CD8-positive, alpha-beta memory T cell (primary cell): ENCODE measurements around the gene EYA2. TPM values are rescaled to one million over a fixed set of nuclear protein-coding genes. Genes with fewer than 3 reads are reported as not detected.

ENCODE experiments used
- CTCF ChIA-PET: fragments of 350-600 bp; sonication (Branson Sonifier 250); formaldehyde crosslinking; loops from one replicate; lab custom pipeline; 2021; ENCODE audit warnings: antibody characterized with exemption; lab: Charles Lee
- POLR2A ChIA-PET: fragments of 350-600 bp; sonication (Branson Sonifier 250); formaldehyde crosslinking; loops from one replicate; lab custom pipeline; 2021; ENCODE audit warnings: antibody characterized with exemption; lab: Charles Lee
- DNase-seq, 5 donors: peaks; one replicate each; pipeline versions ENCODE4 v3.0.0 to v3.0.0-alpha.2; 2020 to 2022; ENCODE audit warnings: mixed read lengths in 1 of 5
- H3K27ac ChIP-seq: one replicate; pipeline ENCODE4 v1.7.0; 2013; ENCODE audit warnings: low read depth, mild to moderate bottlenecking, low read length, moderate library complexity
- H3K27me3 ChIP-seq: 2 replicates; pipeline ENCODE4 v1.7.0; 2013; ENCODE audit warnings: low read length, mild to moderate bottlenecking; ENCODE audit not compliant: insufficient read depth, poor library complexity, severe bottlenecking
- H3K36me3 ChIP-seq: 2 replicates; pipeline ENCODE4 v1.7.0; 2013; ENCODE audit warnings: mild to moderate bottlenecking, low read length, moderate library complexity; ENCODE audit not compliant: insufficient read depth
- H3K4me1 ChIP-seq: 2 replicates; pipeline ENCODE4 v1.7.0; 2013; ENCODE audit warnings: mild to moderate bottlenecking, low read length, moderate library complexity; ENCODE audit not compliant: insufficient read depth
- H3K4me3 ChIP-seq: 2 replicates; pipeline ENCODE4 v1.7.0; 2013; ENCODE audit warnings: mild to moderate bottlenecking, low read length
- H3K9me3 ChIP-seq: 2 replicates; pipeline ENCODE4 v1.7.0; 2013; ENCODE audit warnings: mild to moderate bottlenecking, low read length
- H3K27ac Mint-ChIP-seq, 8 donors: one replicate each; pipeline ENCODE4 v1.8.0; 2020 to 2021; ENCODE audit warnings: mixed read lengths in 8 of 8, mild to moderate bottlenecking in 6 of 8, inconsistent platforms in 3 of 8, moderate library complexity in 3 of 8
- H3K27me3 Mint-ChIP-seq, 2 donors: one replicate each; pipeline ENCODE4 v1.8.0; 2020 to 2021; ENCODE audit warnings: mixed read lengths in 2 of 2, mild to moderate bottlenecking in 1 of 2, moderate library complexity in 1 of 2
- H3K36me3 Mint-ChIP-seq, 3 donors: one replicate each; pipeline ENCODE4 v1.8.0; 2020 to 2021; ENCODE audit warnings: mixed read lengths in 3 of 3, inconsistent platforms in 1 of 3, mild to moderate bottlenecking in 1 of 3
- H3K4me1 Mint-ChIP-seq, 3 donors: one replicate each; pipeline ENCODE4 v1.8.0; 2020 to 2021; ENCODE audit warnings: mixed read lengths in 3 of 3, inconsistent platforms in 1 of 3, mild to moderate bottlenecking in 1 of 3
- H3K4me3 Mint-ChIP-seq, 7 donors: one replicate each; pipeline ENCODE4 v1.8.0; 2020 to 2021; ENCODE audit warnings: mixed read lengths in 7 of 7, mild to moderate bottlenecking in 6 of 7, moderate library complexity in 4 of 7, inconsistent platforms in 2 of 7
- H3K9me3 Mint-ChIP-seq, 5 donors: one replicate each; pipeline ENCODE4 v1.8.0; 2020 to 2022; ENCODE audit warnings: mixed read lengths in 5 of 5, mild to moderate bottlenecking in 3 of 5, moderate library complexity in 2 of 5, inconsistent platforms in 1 of 5
- polyA plus RNA-seq: library from polyadenylated mRNA; unstranded; fragments of 300-500 nt; fragmentation: Illumina TruSeq; gene quantifications from one replicate; pipeline ENCODE4 v1.2.3, GENCODE V29; 2021
- total RNA-seq, 2 experiments: library from RNA; stranded (reverse); gene quantifications; one replicate each; pipeline ENCODE4 v1.2.3, GENCODE V29; 2021

EYA2 gene
- total and polyA plus RNA-seq, 3 experiments from 2014 or later, result not detected

DNA sequence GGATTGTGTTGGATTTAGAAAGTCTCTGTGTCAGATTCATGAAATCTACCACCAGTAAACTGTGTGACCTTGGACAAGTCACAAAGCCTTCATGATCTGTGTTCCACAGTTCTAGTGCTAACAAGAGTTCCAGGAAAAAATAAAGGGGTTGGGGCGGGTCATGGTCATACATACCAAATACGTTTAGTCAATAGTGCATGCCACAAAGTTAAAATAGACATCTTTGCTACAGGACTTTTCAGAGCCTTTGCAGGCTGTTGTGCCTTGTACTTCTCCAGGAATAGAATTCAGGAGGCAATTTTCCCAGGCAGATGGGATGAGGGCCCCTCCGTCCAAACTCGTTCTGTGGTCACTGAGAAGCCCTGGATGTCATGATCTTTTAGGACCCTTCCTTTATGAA is 127.2 kb downstream of the EYA2 start:
- peaks cover 10 to 35% of the 10 kb centered on the region in 2 donors for H3K27me3 Mint-ChIP-seq
- H3K9me3 ChIP-seq, result no peaks in the 10 kb centered on the region
- CTCF ChIA-PET, result no interaction called here
- H3K4me1 Mint-ChIP-seq, result no peaks in the 10 kb centered on the region
- no peak overlapping the region for H3K4me3 Mint-ChIP-seq
- POLR2A ChIA-PET, result no interaction called here
- no peaks in the 10 kb centered on the region for H3K36me3 Mint-ChIP-seq
- H3K27ac ChIP-seq, result no peak overlapping the region
- no peaks in the 10 kb centered on the region for H3K36me3 ChIP-seq
- H3K27ac Mint-ChIP-seq, result no peak overlapping the region
- no peaks in the 10 kb centered on the region for H3K4me1 ChIP-seq
- no peaks in the 10 kb centered on the region for H3K27me3 ChIP-seq
- peaks cover 0 to 2% (median 0%) of the 10 kb centered on the region in 5 donors for H3K9me3 Mint-ChIP-seq
- no peak for DNase-seq
- no peak overlapping the region for H3K4me3 ChIP-seq

DNA sequence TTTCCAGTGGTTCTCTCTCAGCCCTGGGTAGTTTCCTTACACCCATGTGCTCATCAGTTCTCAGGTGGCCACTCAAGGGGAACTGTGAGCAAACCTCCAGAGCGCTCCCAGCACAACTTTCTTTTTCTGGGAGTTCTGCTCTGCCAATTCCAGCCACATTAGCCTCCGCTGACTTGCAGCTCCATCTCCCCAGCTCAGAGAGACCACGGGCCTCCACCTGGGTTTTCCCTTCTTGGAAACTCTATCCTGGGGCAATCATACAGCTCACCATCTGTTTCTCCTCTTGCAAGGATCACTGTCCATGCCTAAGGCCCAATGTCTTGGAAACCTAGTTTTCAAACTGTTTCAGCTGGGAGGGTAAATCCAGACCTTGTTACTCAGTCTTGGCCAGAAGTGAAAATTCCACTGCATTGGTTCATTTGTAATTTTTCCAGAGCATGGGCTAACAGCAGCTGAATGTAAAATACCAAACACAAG is 129.9 kb downstream of the EYA2 start:
- peaks cover 11 to 30% of the 10 kb centered on the region in 2 donors for H3K27me3 Mint-ChIP-seq
- H3K9me3 Mint-ChIP-seq, result peaks cover 0 to 2% (median under 1%) of the 10 kb centered on the region in 5 donors
- H3K4me1 ChIP-seq, result no peaks in the 10 kb centered on the region
- no peaks in the 10 kb centered on the region for H3K4me1 Mint-ChIP-seq
- H3K9me3 ChIP-seq, result no peaks in the 10 kb centered on the region
- DNase-seq, result no peak
- no peaks in the 10 kb centered on the region for H3K27me3 ChIP-seq
- no peak overlapping the region for H3K4me3 Mint-ChIP-seq
- H3K27ac Mint-ChIP-seq, result no peak overlapping the region
- H3K36me3 Mint-ChIP-seq, result no peaks in the 10 kb centered on the region
- ChIA-PET POLR2A (no interaction called here), CTCF (no interaction called here)
- H3K4me3 ChIP-seq, result no peak overlapping the region
- no peak overlapping the region for H3K27ac ChIP-seq
- no peaks in the 10 kb centered on the region for H3K36me3 ChIP-seq

DNA sequence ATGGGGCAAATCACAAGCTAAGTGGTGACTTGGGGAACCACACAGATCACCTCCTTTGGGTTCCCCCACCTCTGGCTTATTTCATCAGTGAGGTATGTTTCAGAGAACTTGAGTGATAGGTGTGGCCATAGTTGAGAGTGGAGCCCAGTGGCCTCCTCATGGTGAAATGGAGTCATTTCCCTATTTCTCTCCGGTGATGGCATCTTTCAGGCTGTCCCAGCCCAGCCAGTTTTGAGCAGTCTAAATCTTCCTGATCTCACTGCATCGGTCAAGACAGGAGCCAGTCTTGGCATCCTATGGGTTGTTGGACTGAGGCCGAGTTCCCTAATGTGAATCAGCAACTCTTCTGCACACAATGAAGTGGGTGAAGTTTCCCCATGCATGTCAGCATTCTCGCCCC is 132.4 kb downstream of the EYA2 start:
- no peaks in the 10 kb centered on the region for H3K27me3 ChIP-seq
- DNase-seq, result no peak
- no peaks in the 10 kb centered on the region for H3K4me1 Mint-ChIP-seq
- H3K27me3 Mint-ChIP-seq, result peaks cover 14 to 41% of the 10 kb centered on the region in 2 donors
- ChIA-PET POLR2A (no interaction called here), CTCF (no interaction called here)
- H3K4me1 ChIP-seq, result no peaks in the 10 kb centered on the region
- H3K27ac ChIP-seq, result no peak overlapping the region
- H3K36me3 Mint-ChIP-seq, result no peaks in the 10 kb centered on the region
- H3K4me3 ChIP-seq, result no peak overlapping the region
- H3K4me3 Mint-ChIP-seq, result no peak overlapping the region
- no peaks in the 10 kb centered on the region for H3K9me3 ChIP-seq
- H3K36me3 ChIP-seq, result no peaks in the 10 kb centered on the region
- H3K9me3 Mint-ChIP-seq, result peaks cover 0 to 3% (median 2%) of the 10 kb centered on the region in 5 donors
- H3K27ac Mint-ChIP-seq, result no peak overlapping the region

- Histone ChIP-seq H3K4me3 (no peak overlapping the region), H3K9me3 (no peaks in the 10 kb centered on the region), H3K4me1 (no peaks in the 10 kb centered on the region), H3K27me3 (no peaks in the 10 kb centered on the region), H3K27ac (no peak overlapping the region), H3K36me3 (no peaks in the 10 kb centered on the region)
- no peaks in the 10 kb centered on the region for H3K36me3 Mint-ChIP-seq
- H3K9me3 Mint-ChIP-seq, result peaks cover 0 to 3% (median 2%) of the 10 kb centered on the region in 5 donors
- H3K4me3 Mint-ChIP-seq, result no peak overlapping the region
- no peak for DNase-seq
- ChIA-PET POLR2A (no interaction called here), CTCF (no interaction called here)
- H3K27ac Mint-ChIP-seq, result no peak overlapping the region
- H3K27me3 Mint-ChIP-seq, result peaks cover 14 to 41% of the 10 kb centered on the region in 2 donors
- no peaks in the 10 kb centered on the region for H3K4me1 Mint-ChIP-seq
Observed at GRCh38 chr20:47027456-47027855, 132.8 kb downstream of the EYA2 start.

- Mint-ChIP-seq H3K27ac (no peak overlapping the region), H3K4me1 (no peaks in the 10 kb centered on the region), H3K27me3 (peaks cover 14 to 41% of the 10 kb centered on the region in 2 donors), H3K36me3 (no peaks in the 10 kb centered on the region), H3K9me3 (peaks cover 0 to 3% (median 2%) of the 10 kb centered on the region in 5 donors), H3K4me3 (no peak overlapping the region)
- Histone ChIP-seq H3K9me3 (no peaks in the 10 kb centered on the region), H3K4me3 (no peak overlapping the region), H3K4me1 (no peaks in the 10 kb centered on the region), H3K36me3 (no peaks in the 10 kb centered on the region), H3K27ac (no peak overlapping the region), H3K27me3 (no peaks in the 10 kb centered on the region)
- ChIA-PET POLR2A (no interaction called here), CTCF (no interaction called here)
- no peak for DNase-seq
Observed at GRCh38 chr20:47028487-47028886, 133.8 kb downstream of the EYA2 start.

GRCh38 chr20:47029845-47030244 is 135.2 kb downstream of the EYA2 start:
- no peaks in the 10 kb centered on the region for H3K9me3 ChIP-seq
- ChIA-PET POLR2A (no interaction called here), CTCF (no interaction called here)
- Mint-ChIP-seq H3K4me3 (no peak overlapping the region), H3K27ac (no peak overlapping the region), H3K36me3 (no peaks in the 10 kb centered on the region), H3K4me1 (no peaks in the 10 kb centered on the region), H3K9me3 (peaks cover 0 to 3% (median 2%) of the 10 kb centered on the region in 5 donors), H3K27me3 (peaks cover 14 to 34% of the 10 kb centered on the region in 2 donors)
- H3K36me3 ChIP-seq, result no peaks in the 10 kb centered on the region
- no peak overlapping the region for H3K4me3 ChIP-seq
- H3K27ac ChIP-seq, result no peak overlapping the region
- no peaks in the 10 kb centered on the region for H3K27me3 ChIP-seq
- no peaks in the 10 kb centered on the region for H3K4me1 ChIP-seq
- no peak for DNase-seq

DNA sequence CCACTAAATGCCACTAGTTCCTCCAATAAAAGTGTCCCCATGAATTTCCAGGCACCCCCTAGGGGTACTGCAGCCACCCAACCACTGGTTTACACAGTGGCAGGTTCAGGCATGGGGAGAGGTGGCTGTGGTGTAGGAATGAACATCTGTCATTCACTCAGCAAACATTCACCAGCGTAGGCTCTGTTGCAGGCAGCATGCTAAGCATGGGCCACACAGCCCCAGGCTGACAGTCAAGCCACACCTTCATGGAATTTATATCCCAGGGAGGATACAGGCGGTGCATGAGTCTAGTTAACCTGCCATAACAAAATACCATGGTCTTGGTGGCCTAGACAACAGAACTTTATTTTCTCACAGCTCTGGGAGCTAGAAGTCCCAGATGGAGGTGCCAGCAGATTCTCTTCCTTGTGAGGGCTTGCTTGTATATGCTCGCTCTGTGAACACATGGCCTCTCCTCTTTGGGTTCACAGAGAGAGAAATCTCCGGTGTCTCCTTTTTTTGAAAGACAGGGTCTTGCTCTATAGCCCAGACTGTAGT is 135.7 kb downstream of the EYA2 start:
- H3K9me3 Mint-ChIP-seq, result peaks cover 0 to 3% (median 2%) of the 10 kb centered on the region in 5 donors
- Histone ChIP-seq H3K36me3 (no peaks in the 10 kb centered on the region), H3K27ac (no peak overlapping the region), H3K4me1 (no peaks in the 10 kb centered on the region), H3K27me3 (no peaks in the 10 kb centered on the region), H3K9me3 (no peaks in the 10 kb centered on the region), H3K4me3 (no peak overlapping the region)
- ChIA-PET POLR2A (no interaction called here), CTCF (no interaction called here)
- H3K36me3 Mint-ChIP-seq, result no peaks in the 10 kb centered on the region
- no peak overlapping the region for H3K4me3 Mint-ChIP-seq
- peaks cover 13 to 31% of the 10 kb centered on the region in 2 donors for H3K27me3 Mint-ChIP-seq
- no peak overlapping the region for H3K27ac Mint-ChIP-seq
- no peaks in the 10 kb centered on the region for H3K4me1 Mint-ChIP-seq
- DNase-seq, result no peak

DNA sequence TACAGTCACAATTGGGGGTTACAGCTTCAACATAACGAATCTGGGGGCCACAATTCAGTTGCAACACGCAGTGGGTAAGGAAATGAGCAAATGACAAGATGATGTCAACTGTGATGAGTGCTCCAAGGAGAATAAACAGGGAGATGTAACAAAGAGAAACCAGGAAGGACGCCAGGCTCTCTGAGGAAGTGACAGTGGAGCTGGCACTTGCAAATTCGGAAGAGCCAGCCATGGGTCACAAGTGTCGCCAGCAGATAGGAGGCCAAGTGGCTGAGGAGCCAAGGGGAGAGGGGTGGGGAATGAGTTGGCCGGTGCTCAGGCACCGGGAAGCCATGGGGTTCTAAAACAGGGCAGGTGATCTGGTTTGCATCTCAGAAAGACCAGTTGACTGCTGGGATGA is 136.4 kb downstream of the EYA2 start:
- H3K4me1 Mint-ChIP-seq, result no peaks in the 10 kb centered on the region
- DNase-seq, result no peak
- no peaks in the 10 kb centered on the region for H3K36me3 Mint-ChIP-seq
- H3K4me3 ChIP-seq, result no peak overlapping the region
- H3K9me3 ChIP-seq, result no peaks in the 10 kb centered on the region
- no peaks in the 10 kb centered on the region for H3K27me3 ChIP-seq
- H3K9me3 Mint-ChIP-seq, result peaks cover 0 to 3% (median 2%) of the 10 kb centered on the region in 5 donors
- no peaks in the 10 kb centered on the region for H3K4me1 ChIP-seq
- H3K27ac Mint-ChIP-seq, result peak overlapping the region in 1 of 8 donors; percentile 59
- H3K27ac ChIP-seq, result no peak overlapping the region
- ChIA-PET POLR2A (no interaction called here), CTCF (no interaction called here)
- H3K36me3 ChIP-seq, result no peaks in the 10 kb centered on the region
- no peak overlapping the region for H3K4me3 Mint-ChIP-seq
- peaks cover 14 to 26% of the 10 kb centered on the region in 2 donors for H3K27me3 Mint-ChIP-seq
